Heart left ventricle (tissue), 13 donors: ENCODE data around the gene C21orf91.

Experiments used
- CTCF ChIP-seq, 12 donors: fragments of 200-600 bp; sonication (generic) in 4 of 12; IDR thresholded peaks; one replicate each; pipeline versions ENCODE4 v1.5.0 to v1.8.0; 2018 to 2022; ENCODE audit warnings: antibody characterized with exemption in 12 of 12, mild to moderate bottlenecking in 5 of 12
- POLR2A ChIP-seq, 2 donors: fragments of 450-650 bp; IDR thresholded peaks; one replicate each; pipeline ENCODE4 v1.6.1; 2017; ENCODE audit warnings: antibody characterized with exemption in 2 of 2, mild to moderate bottlenecking in 2 of 2, moderate library complexity in 2 of 2
- donor health status: ischemic (EF 13 %, LVEDD 7.1; RV severe dilation, severe dysfunction).
- donor health status: DM: no; HTN: yes; CAD: no.
- donor health status: DM: no; HTN: no; CAD: no.
- donor health status: ischemic (EF 25% LVEDD 6.9; RV normal size, moderate dysfunction).
- donor health status: ischemic (EF 25% LVEDD 5.7; RV mildly dilated, moderate dysfunction).
- donor health status: ischemic (EF 35%, LVEDD 5.7; RV mildly dilated, moderate dysfunction).
- donor health status: nonischemic (EF 11% LVEDD 7.7; RV severe dilation, severe dysfunction).
- donor health status: DM: yes; HTN: yes; CAD: no.
- donor health status: PGD.
- donor health status: ischemic (EF 29% LVEDD 5.4; RV normal size, mild dysfunction).
- donor health status: nonischemic (EF 23%, LVEDD 6.1; RV moderate dilation, normal function).

GRCh38 chr21:17813353-17813752, 5.8 kb downstream of the C21orf91 start:
- TF ChIP-seq POLR2A (IDR thresholded peaks at IDR 0.05) (no peak), CTCF (IDR thresholded peaks at IDR 0.05) (no peak)
